ENCODE data around the gene WDFY2. TPM values are rescaled to one million over a fixed set of nuclear protein-coding genes. Genes with fewer than 3 reads are reported as not detected.

WDFY2 gene
- total and polyA plus RNA-seq, 12 donors, result 13.2 to 38.6 (median 26.0) TPM

DNA sequence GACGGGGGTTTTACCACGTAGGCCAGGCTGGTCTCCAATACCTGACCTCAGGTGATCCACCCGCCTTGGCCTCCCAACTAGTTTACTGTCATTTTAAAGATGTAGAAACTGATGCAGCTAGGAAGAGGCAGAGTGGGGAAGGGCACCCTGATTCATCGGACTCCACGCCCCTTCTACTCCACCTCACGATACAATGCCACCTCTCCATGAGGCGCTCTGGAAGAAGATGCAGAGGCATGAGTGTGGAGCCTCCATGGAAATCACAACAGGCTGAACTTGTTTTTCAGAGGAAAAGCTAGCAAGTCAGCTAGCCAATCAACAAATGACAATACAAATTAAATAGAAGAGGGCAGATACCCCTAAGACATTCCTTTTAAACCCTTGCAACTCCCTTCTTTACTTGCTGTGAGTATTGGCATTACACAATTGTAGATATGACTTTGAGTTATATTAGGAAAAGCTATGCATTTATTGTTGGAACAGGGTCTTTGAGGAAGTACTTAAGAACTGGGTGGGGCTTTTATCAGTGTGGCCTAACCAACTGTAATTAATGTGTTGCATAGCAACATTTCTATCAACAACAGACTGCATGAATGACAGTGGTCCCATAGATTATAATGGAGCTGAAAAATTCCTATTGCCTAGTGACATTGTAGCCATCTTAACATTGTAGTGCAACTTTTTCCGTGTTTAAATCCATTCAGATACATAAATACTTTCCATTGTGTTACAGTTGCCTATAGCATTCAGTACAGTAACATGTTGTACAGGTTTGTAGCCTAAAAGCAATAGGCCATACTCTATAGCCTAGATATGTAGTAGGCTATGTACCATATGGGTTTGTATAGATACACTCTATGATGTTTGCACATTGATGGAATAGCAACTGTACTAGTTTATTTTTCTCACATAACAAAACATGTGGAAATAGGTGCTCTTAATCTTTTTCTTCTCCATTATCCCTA, 17.6 kb downstream of the WDFY2 start:
- no peak for DNase-seq
- peaks cover 10 to 53% of the 10 kb centered on the region in 2 donors for H3K4me1 ChIP-seq (replicated peaks in 1 of 2)
- no peak overlapping the region for H3K27ac ChIP-seq
- WGBS, 4 donors, result 88 to 97% (median 94%) methylated on average over 8 of the region's 8 CpGs
- intact Hi-C loops (cut with DNase I), result no loop called here
- H3K9me3 ChIP-seq (replicated peaks in 1 of 3), result no peaks in the 10 kb centered on the region
- H3K27me3 ChIP-seq, result no peaks in the 10 kb centered on the region
- no peaks in the 10 kb centered on the region for H3K36me3 ChIP-seq (replicated peaks in 1 of 2)
- TF ChIP-seq POLR2A (IDR thresholded peaks at IDR 0.05), result no peak
- TF ChIP-seq, protein P1, sequence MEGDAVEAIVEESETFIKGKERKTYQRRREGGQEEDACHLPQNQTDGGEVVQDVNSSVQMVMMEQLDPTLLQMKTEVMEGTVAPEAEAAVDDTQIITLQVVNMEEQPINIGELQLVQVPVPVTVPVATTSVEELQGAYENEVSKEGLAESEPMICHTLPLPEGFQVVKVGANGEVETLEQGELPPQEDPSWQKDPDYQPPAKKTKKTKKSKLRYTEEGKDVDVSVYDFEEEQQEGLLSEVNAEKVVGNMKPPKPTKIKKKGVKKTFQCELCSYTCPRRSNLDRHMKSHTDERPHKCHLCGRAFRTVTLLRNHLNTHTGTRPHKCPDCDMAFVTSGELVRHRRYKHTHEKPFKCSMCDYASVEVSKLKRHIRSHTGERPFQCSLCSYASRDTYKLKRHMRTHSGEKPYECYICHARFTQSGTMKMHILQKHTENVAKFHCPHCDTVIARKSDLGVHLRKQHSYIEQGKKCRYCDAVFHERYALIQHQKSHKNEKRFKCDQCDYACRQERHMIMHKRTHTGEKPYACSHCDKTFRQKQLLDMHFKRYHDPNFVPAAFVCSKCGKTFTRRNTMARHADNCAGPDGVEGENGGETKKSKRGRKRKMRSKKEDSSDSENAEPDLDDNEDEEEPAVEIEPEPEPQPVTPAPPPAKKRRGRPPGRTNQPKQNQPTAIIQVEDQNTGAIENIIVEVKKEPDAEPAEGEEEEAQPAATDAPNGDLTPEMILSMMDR (IDR thresholded peaks at IDR 0.05), result no peak
- no peak overlapping the region for H3K4me3 ChIP-seq

DNA sequence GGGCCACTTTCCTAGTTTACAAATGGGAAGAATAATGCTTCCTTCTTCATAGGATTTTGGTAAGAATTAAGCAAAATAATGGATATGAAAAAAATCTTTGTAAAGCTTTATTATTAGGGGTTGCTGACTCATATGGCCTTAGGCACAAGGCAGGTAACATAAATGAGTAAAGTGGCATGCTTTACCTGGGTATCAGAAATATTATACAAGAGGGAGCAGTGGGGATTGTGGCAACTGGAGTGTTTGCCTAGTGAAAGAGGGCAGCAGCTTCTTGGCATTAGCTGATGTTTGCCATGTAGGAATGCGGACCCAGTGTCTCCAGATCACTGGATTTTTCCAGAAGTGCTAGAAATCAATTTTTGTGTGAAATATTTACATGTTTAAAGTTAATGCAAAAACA, 19.5 kb downstream of the WDFY2 start:
- Histone ChIP-seq H3K27ac (no peak overlapping the region), H3K9me3 (replicated peaks in 1 of 3) (no peaks in the 10 kb centered on the region), H3K4me1 (replicated peaks in 1 of 2) (peaks cover 10 to 52% of the 10 kb centered on the region in 2 donors), H3K36me3 (replicated peaks in 1 of 2) (no peaks in the 10 kb centered on the region), H3K27me3 (no peaks in the 10 kb centered on the region), H3K4me3 (no peak overlapping the region)
- TF ChIP-seq POLR2A (IDR thresholded peaks at IDR 0.05), result no peak
- TF ChIP-seq, protein P1 (IDR thresholded peaks at IDR 0.05), result no peak
- no peak for DNase-seq
- intact Hi-C loops (cut with DNase I), result no loop called here
- 92 to 100% (median 100%) methylated on average over 1 of the region's 1 CpG for WGBS, 4 donors

DNA sequence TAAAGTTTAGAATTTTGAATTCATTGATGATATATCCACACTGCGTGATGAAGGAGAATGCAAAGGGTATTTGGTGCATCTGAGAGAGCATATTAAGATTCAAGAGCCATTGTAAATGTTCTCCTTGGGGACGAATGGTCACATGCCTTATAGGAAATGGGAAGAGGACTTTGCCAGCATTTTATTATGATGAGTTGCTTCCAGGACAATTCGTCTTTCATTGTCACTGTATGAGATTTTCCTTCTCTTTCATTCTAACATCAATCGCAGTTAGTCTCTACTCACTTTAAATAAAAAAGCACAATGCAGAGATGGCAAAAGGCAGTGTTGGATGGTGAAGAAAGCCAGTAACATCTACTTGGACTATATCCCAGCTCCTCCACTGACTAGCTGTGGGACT, 21.4 kb downstream of the WDFY2 start:
- H3K9me3 ChIP-seq (replicated peaks in 1 of 3), result no peaks in the 10 kb centered on the region
- H3K27me3 ChIP-seq, result no peaks in the 10 kb centered on the region
- no peak for DNase-seq
- peaks cover 10 to 40% of the 10 kb centered on the region in 2 donors for H3K4me1 ChIP-seq (replicated peaks in 1 of 2)
- H3K27ac ChIP-seq, result no peak overlapping the region
- 37 to 44% (median 42%) methylated on average over 4 of the region's 4 CpGs for WGBS, 4 donors
- H3K36me3 ChIP-seq (replicated peaks in 1 of 2), result no peaks in the 10 kb centered on the region
- no peak overlapping the region for H3K4me3 ChIP-seq
- no peak for TF ChIP-seq POLR2A (IDR thresholded peaks at IDR 0.05)
- TF ChIP-seq, protein P1 (IDR thresholded peaks at IDR 0.05), result no peak
- intact Hi-C loops (cut with DNase I), result no loop called here

DNA sequence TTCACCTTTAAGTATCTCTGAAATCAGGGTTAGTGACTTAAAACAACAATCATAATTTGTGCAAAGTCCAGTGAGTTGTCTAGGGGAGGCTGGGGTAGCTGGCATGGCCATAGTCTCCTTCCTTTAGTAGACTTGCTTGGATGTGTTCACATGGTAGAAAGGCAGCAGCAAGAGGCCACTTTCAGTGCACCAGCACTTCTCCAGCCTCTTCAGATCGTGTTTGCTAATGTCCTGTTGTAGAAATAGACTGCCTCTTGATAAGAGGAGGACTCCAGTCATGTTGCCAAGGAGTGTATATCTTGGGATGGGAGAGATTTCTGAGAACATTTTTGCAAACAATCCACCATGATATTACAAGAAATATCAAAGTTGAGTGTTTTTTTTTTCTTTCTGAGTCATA, 22.9 kb downstream of the WDFY2 start:
- Histone ChIP-seq H3K27ac (no peak overlapping the region), H3K4me1 (replicated peaks in 1 of 2) (peaks cover 10 to 41% of the 10 kb centered on the region in 2 donors), H3K4me3 (no peak overlapping the region), H3K36me3 (replicated peaks in 1 of 2) (no peaks in the 10 kb centered on the region), H3K9me3 (replicated peaks in 1 of 3) (no peaks in the 10 kb centered on the region), H3K27me3 (no peaks in the 10 kb centered on the region)
- no peak for TF ChIP-seq POLR2A (IDR thresholded peaks at IDR 0.05)
- TF ChIP-seq, protein P1 (IDR thresholded peaks at IDR 0.05), result no peak
- intact Hi-C loops (cut with DNase I), result no loop called here
- no peak for DNase-seq
- WGBS, 4 donors, result 53 to 89% (median 56%) methylated on average over 1 of the region's 1 CpG
